NCI-H2107 treated with DMSO at 0.1 percent for 48 hours (cell line): ENCODE measurements around the gene DFFA.
"Not testable (repeated sequence)": the region's sequence is repeated elsewhere in the genome, so short reads cannot be mapped to it uniquely, and the experiment has no call there.

Experiments
- DNase-seq: peaks from one replicate; lab custom pipeline; 2025; ENCODE audit not compliant: unreplicated experiment; lab: John Stamatoyannopoulos, UW

DFFA gene

DNA sequence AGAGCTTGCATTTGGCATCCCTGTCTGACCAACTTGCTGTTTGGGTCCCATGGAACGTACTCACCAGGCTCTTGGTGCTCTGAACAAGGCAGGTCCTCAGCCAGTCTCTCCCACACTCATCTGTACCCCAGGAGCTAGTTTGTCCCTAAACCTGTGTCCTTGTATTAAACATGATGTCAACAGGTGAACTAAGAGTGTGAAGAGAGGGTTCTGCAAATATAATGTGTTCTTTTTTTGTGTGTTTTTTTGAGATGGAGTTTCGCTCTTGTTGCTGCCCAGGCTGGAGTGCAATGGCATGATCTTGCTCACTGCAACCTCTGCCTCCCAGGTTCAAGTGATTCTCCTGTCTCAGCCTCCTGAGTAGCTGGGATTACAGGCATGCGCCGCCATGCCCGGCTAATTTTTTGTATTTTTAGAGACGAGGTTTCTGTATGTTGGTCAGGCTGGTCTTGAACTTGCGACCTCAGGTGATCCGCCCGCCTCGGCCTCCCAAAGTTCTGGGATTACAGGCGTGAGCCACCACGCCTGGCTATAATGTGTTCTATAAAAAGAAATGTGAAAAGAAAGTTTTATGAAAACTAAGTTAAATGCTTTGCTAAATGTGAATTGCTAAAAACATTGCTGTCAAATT, 33.8 kb upstream of the DFFA start:
- not testable (repeated sequence) for DNase-seq

GRCh38 chr1:10504249-10504648, 31.9 kb upstream of the DFFA start:
- no peak for DNase-seq

DNA sequence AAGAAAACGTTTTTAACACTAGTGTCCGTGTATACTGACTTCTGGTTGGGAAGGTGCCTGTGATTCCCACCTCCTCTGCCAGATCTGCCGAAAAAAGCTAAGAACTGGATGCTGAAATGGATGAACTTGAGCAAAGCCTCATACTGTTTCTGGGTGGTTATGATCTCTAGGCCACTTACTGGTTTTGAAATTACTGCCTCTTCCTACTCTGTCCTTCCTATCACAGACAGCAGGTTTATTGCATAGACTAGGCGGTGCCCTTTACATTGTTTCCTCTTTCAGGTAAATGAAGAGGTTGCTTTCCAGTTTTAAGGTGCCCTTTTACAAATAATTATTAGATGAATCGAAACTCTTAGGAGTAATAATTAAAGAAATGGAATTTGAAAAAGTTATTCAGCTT, 29.9 kb upstream of the DFFA start:
- DNase-seq = no peak

DNA sequence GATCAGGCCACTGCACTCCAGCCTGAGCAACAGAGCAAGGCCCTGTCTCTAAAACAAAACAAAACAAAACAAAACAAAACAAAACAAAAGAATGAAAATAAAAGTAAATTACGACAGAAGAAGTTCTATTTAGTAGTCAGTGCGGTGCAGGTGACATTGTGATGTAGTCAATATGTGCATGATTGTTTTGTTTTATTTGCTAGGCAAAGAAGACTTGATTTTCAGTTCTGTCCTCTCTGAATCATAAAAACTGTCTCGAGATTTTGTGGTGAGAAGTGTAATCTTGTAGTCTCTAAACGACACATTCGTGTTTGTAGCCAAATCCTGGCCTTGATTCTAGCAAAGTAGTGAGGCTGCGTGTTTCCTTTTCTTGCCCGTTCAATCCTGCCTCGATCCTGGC, 25.9 kb upstream of the DFFA start:
- no peak for DNase-seq

DNA sequence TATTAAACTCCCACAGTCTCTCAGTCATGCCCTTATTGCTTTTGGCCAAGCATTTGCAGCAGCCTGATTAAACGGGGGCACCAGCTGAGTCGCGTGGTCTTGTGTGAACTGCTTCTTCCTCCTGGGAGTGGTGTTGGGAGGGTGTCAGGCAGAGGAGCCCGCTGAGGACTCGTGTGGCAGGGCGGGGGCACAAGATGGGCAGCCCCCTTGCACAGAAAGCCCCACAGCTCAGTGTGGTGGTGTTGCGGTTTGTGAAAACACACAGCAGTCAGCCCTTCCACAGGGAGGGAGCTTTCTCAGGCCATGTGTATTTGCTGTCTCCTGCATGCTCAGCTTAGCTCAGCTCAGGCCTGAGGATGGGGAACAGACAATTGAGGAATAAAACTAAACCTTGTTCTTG, 24.8 kb upstream of the DFFA start:
- no peak for DNase-seq

GRCh38 chr1:10495952-10496351, 23.6 kb upstream of the DFFA start:
- DNase-seq = no peak

DNA sequence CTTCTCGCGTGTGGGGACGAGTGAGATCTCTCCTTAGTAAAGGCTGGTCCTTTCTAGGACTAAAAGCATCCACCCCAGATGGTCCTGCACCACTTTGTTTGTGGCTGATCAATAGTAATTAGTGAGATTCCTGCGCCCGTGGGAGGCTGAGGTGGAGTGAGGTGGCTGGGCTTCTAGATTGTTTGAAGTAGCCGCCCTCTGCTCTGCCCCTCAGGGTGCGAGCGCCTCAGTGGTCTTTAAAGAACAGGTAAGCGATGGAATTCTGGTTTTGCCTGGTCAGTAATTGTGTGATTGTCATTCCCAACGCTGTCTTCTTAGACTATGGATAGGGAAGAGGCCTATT, 23.1 kb upstream of the DFFA start:
- no peak for DNase-seq

DNA sequence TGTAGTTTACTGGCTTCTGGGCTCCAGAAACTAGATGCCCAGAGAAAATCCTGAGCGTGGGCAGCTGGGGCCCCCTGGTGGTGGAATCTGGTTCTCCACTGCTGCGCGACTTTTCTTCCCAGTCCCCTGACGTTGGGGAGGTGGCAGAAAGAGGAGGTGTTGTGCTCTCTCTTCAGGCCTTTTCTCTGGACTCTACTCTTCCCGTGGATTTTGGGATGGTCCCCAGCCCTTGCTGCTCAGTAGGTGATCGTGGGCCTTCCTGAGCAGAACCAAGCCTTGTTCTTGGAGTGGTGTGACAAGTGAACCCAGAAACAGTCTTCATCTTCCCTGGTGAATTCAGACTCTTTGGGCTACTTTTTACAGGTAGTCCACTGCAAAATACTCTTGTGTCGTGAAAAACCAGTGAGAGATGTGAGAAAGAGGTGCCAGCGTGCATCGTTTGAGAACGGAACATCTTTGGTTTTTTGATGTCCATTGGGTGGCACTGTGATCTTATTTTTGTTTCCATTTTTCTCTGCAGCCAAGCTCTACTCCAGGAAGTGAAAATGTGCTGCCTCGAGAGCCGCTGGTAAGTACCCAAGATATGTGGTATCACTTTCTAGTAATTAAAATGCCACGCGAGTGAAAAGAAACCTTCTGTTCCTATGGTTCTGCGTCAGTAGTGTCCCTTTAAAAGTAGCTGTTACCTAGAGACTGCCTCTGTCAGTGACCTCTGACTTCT, 22.6 kb upstream of the DFFA start:
- no peak for DNase-seq

DNA sequence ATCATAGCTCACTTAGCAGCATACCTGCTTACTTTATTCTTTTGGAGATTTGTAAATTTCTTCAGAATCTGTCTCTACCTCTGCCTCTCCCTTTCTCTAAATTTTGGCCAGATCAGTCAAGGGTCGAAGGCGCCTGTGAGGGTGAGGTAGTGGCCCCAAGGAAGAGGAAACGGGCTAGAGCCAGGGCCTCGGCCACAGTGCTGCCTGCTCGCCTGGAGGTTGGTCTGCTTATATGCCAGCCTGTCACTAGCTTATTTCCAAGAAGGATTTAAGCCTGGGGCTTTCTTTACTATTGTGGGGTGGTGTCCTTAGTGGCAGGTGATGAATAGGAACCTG, 22.1 kb upstream of the DFFA start:
- DNase-seq = no peak

DNA sequence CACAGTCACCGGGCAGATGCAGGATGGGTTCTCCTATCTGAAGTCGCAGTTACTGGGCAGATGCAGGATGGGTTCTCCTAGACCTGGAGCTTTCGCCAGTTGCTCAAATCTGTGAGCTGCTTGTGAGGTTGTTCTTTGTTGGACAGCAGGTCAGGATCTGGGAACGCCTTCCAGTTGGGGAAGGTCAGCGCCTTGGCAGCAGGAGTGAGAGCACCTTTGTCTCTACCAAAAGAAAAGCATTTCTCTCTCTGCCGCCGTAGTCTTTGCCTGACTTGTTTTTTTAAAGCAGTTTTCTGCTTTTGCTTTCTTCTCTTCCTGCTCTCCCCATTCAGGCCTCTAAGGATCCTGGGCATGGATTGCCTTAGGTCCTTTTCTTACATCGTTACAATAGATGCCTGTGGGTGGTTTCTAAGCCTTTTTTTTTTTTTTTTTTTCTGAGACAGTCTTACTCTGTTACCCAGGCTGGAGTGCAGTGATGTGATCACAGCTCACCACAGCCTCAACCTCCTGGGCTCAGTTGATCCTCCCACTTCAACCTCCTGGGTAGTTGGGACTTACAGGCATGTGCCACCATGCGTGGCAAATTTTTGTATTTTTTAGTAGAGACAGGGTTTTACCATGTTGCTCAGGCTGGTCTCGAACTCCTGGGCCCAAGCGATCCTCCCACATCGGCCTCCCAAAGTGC, 18.1 kb upstream of the DFFA start:
- DNase-seq = no peak

DNA sequence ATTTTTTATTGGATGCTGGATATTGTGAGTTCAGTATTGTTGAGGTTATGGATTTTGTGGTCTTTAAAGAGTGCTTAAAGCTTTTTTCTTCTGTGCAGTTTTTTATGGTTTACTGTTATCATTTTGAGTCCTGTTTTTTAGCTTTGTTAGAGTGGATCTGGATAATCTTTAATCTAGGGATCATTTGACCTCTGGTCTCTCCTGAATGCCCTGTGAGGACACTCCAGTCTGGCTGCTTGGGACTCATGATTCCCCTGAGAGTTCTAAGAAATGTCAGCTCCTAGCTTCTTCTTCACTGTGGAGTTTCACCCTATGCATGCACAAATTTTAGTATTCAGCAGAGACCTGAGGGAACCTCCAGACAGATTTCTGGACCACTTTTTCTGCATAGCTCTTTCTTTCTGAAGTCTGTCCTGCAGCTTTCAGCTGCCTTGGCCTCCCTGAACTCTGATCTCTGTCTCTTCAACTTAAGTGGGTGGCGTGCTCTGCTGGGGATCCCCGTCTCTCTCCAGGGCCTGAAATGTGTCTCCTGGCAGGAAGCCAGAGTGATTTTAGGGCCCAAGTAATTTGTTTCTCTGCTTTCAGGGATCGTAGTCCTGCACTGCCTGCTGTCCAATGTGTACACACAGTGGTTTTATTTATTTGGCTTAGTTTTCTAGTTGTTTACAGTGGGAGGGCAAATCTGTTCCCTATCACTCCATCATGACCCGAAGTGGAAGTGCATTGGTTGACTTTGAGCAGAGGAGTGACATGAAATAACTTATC, 17.1 kb upstream of the DFFA start:
- DNase-seq = no peak

DNA sequence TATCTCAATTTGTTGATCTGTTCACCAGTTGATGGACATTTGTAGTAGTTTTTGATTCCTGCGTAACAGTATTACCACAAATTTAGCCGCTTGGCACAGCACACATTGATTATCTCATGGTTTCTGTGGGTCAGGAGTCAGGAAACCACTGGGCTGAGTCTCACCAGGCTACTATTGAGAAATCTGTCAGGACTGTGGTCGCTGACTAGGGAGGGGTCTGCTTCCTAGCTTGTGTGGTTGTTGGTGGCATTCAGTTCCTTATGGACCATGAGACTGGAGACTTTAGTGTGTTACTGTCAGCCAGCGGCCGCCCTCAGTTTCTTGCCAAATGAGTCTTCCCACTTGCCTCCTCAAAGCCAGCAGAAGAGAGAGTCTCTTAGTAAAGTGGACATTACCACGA, 12.2 kb upstream of the DFFA start:
- DNase-seq = no peak

DNA sequence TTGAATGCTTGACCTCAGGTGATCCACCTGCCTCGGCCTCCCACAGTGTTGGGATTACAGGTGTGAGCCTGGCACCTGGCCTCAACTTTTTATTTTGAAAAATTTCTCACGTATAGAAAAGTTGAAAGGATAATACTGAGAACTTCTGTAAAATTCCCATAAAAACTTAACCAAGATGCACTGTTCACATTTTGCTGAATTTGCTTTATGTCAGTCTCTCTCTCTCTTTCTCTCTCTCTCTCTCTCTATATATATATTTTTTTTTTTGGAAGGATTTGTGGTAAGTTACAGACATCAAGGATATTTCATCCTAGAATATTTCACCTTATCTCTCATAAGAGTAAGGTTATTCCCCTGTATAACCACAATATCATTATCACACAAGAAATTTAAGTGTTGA, 8.3 kb upstream of the DFFA start:
- DNase-seq = no peak

DNA sequence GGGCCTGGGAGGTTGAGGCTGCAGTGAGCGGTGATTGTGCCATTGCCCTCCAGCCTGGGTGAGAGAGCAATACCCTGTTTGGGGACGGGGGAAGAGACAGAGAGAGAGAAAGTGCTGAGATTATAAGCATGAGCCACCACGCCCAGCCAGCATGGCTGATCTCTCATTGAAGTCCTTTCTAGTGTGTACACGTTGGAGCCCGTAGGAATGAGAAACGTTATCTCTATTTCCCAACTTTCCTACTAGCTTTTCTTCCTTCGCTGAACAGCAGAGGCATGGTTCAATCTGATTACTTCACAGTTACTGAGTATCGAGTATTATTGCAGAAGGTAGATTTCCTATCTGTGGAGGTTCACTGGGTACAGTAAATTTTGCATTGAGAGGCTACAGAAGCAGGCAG, 7.0 kb upstream of the DFFA start:
- DNase-seq = no peak

GRCh38 chr1:10475510-10475909, 3.2 kb upstream of the DFFA start:
- no peak for DNase-seq

DNA sequence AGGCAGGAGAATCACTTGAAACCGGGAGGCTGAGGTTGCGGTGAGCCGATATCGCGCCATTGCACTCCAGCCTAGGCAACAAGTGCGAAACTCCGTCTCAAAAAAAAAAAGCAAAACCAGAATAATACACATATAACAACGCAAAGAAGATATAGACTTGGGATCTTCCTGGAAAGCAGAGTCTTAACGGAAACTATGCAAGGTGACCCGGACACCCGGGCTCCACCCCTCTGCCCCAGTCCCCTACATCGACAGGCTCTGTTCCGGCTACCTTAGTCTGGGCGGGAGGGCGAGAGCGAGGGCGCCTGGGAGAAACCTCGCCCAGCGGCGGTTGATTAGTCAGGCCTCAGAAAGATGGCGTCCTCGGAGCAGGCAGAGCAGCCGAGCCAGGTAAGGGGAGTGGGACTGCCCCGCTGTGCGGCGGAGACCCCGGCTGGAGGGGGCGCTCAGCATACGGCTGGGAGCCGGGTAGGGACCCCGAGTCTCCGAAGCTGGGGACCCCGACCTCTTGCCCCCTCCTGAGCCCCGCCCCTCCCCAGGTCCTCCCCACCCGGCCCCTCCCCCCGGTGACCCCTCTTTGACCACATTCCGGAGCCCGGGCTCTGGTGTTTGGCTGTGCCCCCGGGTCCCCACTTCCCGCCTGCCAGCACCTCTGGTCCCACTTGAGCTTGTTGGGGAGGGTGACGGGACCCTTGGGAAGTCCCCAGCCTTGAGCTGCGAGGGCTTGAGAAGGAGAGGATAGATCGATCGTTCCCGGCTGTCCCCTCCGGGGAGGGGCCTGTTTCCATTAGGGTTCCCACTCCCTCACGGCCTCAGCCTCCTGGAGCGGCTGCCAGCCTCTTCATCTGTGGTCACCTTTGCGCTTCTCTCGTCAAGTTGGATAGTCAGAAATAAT, 2.5 kb upstream of the DFFA start, which contains the start of gene PEX14:
Gene PEX14 (plus strand): TSS at position 338 of the 895 bp plus-strand sequence. CDS start 17 bp downstream, at position 355.
- no peak for DNase-seq

DNA sequence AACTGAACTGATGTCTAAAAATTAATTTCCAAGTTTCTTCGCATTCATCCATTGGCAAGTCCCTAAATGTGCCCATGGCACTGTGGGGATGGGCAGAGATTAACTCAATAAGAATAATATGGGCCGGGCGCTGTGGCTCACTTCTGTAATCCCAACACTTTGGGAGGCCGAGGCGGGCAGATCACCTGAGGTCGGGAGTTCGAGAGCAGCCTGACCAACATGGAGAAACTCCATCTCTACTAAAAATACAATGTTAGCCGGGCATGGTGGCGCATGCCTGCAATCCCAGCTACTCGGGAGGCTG, 1.9 kb upstream of the DFFA start:
- DNase-seq = not testable (repeated sequence)

DNA sequence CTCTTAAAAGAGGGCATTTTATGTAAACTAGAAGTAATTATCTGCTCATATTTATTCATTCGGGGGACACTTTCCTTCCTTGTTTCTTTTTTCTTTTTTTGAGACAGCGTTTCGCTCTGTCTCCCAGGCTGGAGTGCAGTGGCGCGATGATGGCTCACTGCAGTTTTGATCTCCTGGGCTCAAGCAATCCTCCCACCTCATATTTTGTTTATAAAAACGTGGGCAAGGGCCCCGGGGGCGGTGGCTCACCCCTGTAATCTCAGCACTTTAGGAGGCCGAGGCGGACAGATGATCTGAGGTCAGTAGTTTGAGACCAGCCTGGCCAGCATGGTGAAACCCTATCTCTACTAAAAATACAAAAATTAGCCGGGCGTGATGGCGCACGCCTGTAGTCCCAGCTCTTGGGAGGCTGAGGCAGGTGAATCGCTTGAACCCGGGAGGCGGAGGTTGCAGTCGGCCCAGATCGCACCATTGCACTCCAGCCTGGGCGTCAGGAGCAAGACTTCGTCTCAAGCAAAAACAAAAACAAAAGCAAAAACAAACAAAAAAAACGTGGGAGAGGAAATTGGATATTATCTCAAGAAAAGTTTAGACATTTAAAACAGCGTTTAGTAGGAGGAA, 926 bp upstream of the DFFA start:
- no peak for DNase-seq

GRCh38 chr1:10471411-10472219, 714 bp downstream of the DFFA start:
- DNase-seq = no peak

GRCh38 chr1:10470043-10470442, 2.3 kb downstream of the DFFA start:
- no peak for DNase-seq
